Measurements from ENCODE around the gene ZSCAN16.

GRCh38 chr6:28107506-28107905 lies 16.9 kb upstream of the ZSCAN16 start:
- TF ChIP-seq CTCF (conservative IDR thresholded peaks at IDR 0.05; ENCODE audit: low read length), result no peak
- TF ChIP-seq EZH2phosphoT487 (IDR thresholded peaks at IDR 0.05; ENCODE audit: borderline replicate concordance, low read depth, low read length), result no peak

All from OCI-LY7 (cell line).